T-cell (primary cell): ENCODE data around the gene RUNX1. TPM values are rescaled to one million over a fixed set of nuclear protein-coding genes. Genes with fewer than 3 reads are reported as not detected.
A peak's percentile ranks its signal among the peaks of the same experiment; 100 is the strongest.

Experiments used
- ATAC-seq, 4 experiments: fragments of 200-7000 bp in 3 of 4; fragments of 150-1000 bp in 1 of 4; cut with Tn5 transposase; replicated peaks in 1 of 4; 1 replicate in 3 of 4; 2 replicates in 1 of 4; pipeline ENCODE4 v1.10.0; 2021; ENCODE audit warnings: moderate library complexity in 3 of 4, mild to moderate bottlenecking in 2 of 4, moderate number of reproducible peaks in 1 of 4
- CTCF ChIA-PET, 2 donors: fragments of 300-600 bp; sonication (Branson Sonifier 250); formaldehyde crosslinking; loops; one replicate each; lab custom pipeline; 2022; ENCODE audit warnings: antibody characterized with exemption in 2 of 2; lab: Charles Lee
- POLR2A ChIA-PET, 2 donors: fragments of 300-600 bp; sonication (Branson Sonifier 250); formaldehyde crosslinking; loops; one replicate each; lab custom pipeline; 2022; ENCODE audit warnings: antibody characterized with exemption in 2 of 2; lab: Charles Lee
- DNase-seq, 35 experiments: peaks; one replicate each; pipeline versions ENCODE4 v3.0.0 to v3.0.0-alpha.2; 2013 to 2023
- H3K27ac ChIP-seq: one replicate; pipeline ENCODE4 v1.5.1; 2013; ENCODE audit warnings: low read length
- H3K27me3 ChIP-seq, 2 experiments: replicated peaks in 1 of 2; 1 replicate in 1 of 2; 2 replicates in 1 of 2; pipeline versions ENCODE4 v1.6.1 to v1.7.0; 2013; ENCODE audit warnings: low read length in 1 of 2, mixed read lengths in 1 of 2; ENCODE audit not compliant: control insufficient read depth in 2 of 2, insufficient read depth in 2 of 2; ENCODE audit errors: extremely low read depth in 1 of 2
- H3K36me3 ChIP-seq, 2 donors: 1 replicate in 1 of 2; 2 replicates in 1 of 2; pipeline versions ENCODE4 v1.6.1 to v1.7.0; 2013; ENCODE audit warnings: low read length in 1 of 2; ENCODE audit not compliant: control insufficient read depth in 2 of 2, insufficient read depth in 1 of 2; ENCODE audit errors: extremely low read depth in 1 of 2
- H3K4me1 ChIP-seq, 2 experiments: 1 replicate in 1 of 2; 2 replicates in 1 of 2; pipeline versions ENCODE4 v1.6.1 to v1.7.0; 2013; ENCODE audit warnings: low read length in 2 of 2, mixed read lengths in 1 of 2; ENCODE audit not compliant: insufficient read depth in 2 of 2, control insufficient read depth in 1 of 2; ENCODE audit errors: extremely low read depth in 1 of 2
- H3K4me3 ChIP-seq, 2 donors: 1 replicate in 1 of 2; 2 replicates in 1 of 2; pipeline versions ENCODE4 v1.5.1 to v1.7.0; 2013; ENCODE audit warnings: mild to moderate bottlenecking in 2 of 2, low read length in 1 of 2, moderate library complexity in 1 of 2; ENCODE audit not compliant: control insufficient read depth in 1 of 2; ENCODE audit errors: extremely low read depth in 1 of 2
- H3K9me3 ChIP-seq: 2 replicates; pipeline ENCODE4 v1.7.0; 2013
- H3K27ac Mint-ChIP-seq, 2 donors: one replicate each; pipeline ENCODE4 v1.8.0; 2020 to 2021; ENCODE audit warnings: mild to moderate bottlenecking in 2 of 2, mixed read lengths in 2 of 2
- H3K27me3 Mint-ChIP-seq, 2 donors: one replicate each; pipeline ENCODE4 v1.8.0; 2021 to 2022; ENCODE audit warnings: mixed read lengths in 2 of 2
- H3K36me3 Mint-ChIP-seq: one replicate; pipeline ENCODE4 v1.8.0; 2021; ENCODE audit warnings: mixed read lengths
- H3K4me1 Mint-ChIP-seq, 3 donors: one replicate each; pipeline ENCODE4 v1.8.0; 2020 to 2022; ENCODE audit warnings: mixed read lengths in 3 of 3, mild to moderate bottlenecking in 1 of 3
- H3K4me3 Mint-ChIP-seq, 3 donors: one replicate each; pipeline ENCODE4 v1.8.0; 2020 to 2022; ENCODE audit warnings: mild to moderate bottlenecking in 3 of 3, mixed read lengths in 3 of 3, moderate library complexity in 3 of 3
- H3K9me3 Mint-ChIP-seq, 3 donors: one replicate each; pipeline ENCODE4 v1.8.0; 2020 to 2022; ENCODE audit warnings: mixed read lengths in 3 of 3
- WGBS: methylation state at CpG from one replicate; pipeline ENCODE4 v1.1.5; 2013; ENCODE audit warnings: missing lambda C conversion rate; ENCODE audit not compliant: insufficient coverage; 5-methylcytosine and 5-hydroxymethylcytosine counted together
- total RNA-seq, 35 experiments: library from RNA in 6 of 35; stranded (reverse) in 6 of 35; fragments of 120-200 nt in 1 of 35; gene quantifications; one replicate each; pipeline versions ENCODE4 v1.2.1 to v1.2.4 and lab custom pipeline; 2013 to 2026

RUNX1 gene
- total RNA-seq, 5 donors from 2014 or later (not counting 1 experiment from before 2014, with no cell fraction given): 87.0 to 117 (median 104) TPM

DNA sequence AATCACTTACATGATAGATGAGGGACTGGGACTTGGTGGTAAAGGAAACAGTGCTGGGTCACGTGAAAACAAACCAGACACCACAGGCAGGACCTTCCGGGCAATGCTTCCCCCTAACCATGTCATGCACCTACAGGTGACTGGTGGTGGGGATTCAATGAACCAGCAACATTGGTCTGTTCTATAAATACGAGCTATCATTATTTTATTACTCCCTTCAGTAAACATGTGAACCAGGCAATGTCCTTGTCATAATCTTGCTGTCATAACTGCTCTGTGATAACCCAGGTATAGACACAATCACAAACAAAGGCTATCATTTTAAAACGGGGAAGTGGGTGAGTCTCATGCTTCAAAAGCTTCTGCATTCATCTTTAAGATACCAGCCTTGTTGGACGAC is 226.9 kb downstream of the RUNX1 start:
- ATAC-seq: no peak
- WGBS: 100% methylated on average over 1 of the region's 5 CpGs
- no peak overlapping the region for H3K4me3 Mint-ChIP-seq
- H3K9me3 ChIP-seq: no peaks in the 10 kb centered on the region
- no peak overlapping the region for H3K4me3 ChIP-seq
- H3K27ac ChIP-seq: no peak overlapping the region
- CTCF ChIA-PET: no interaction called here
- POLR2A ChIA-PET: no interaction called here
- no peaks in the 10 kb centered on the region for H3K27me3 Mint-ChIP-seq
- DNase-seq: no peak
- H3K27me3 ChIP-seq: no peaks in the 10 kb centered on the region
- H3K36me3 Mint-ChIP-seq: peaks cover 63% of the 10 kb centered on the region
- peaks cover 11 to 81% of the 10 kb centered on the region in 2 donors for H3K36me3 ChIP-seq
- H3K9me3 Mint-ChIP-seq: peaks cover 0 to 5% (median 3%) of the 10 kb centered on the region in 3 donors
- peaks cover 10 to 29% (median 25%) of the 10 kb centered on the region in 3 donors for H3K4me1 Mint-ChIP-seq
- H3K27ac Mint-ChIP-seq: no peak overlapping the region
- peaks cover 0 to 6% of the 10 kb centered on the region in 2 experiments for H3K4me1 ChIP-seq

DNA sequence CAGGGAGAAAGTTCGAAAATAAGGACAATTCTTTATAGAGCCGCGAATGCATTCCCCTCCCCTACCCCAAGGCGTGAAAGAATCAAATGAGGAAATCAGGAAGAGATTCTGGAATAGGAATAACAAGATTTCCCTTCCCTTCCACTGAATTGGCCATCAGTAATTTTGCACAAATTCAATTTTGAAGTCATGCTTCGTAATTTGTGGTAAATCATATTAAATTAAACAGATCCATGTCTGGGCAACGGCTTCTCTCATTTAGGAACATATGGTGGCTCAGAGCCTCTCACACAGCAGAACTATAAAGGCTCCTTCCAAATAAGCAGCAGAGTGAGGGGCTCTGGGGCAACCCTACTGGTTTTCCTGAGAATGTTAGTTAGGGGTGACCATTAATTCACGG is 227.4 kb downstream of the RUNX1 start:
- ChIA-PET POLR2A (no interaction called here), CTCF (no interaction called here)
- Mint-ChIP-seq H3K27me3 (no peaks in the 10 kb centered on the region), H3K27ac (no peak overlapping the region), H3K4me3 (no peak overlapping the region), H3K4me1 (peaks cover 11 to 27% (median 24%) of the 10 kb centered on the region in 3 donors), H3K36me3 (peaks cover 59% of the 10 kb centered on the region), H3K9me3 (peaks cover 0 to under 1% (median 0%) of the 10 kb centered on the region in 3 donors)
- Histone ChIP-seq H3K36me3 (peaks cover 13 to 81% of the 10 kb centered on the region in 2 donors), H3K27ac (no peak overlapping the region), H3K4me1 (peaks cover 0 to 6% of the 10 kb centered on the region in 2 experiments), H3K27me3 (no peaks in the 10 kb centered on the region), H3K4me3 (no peak overlapping the region), H3K9me3 (no peaks in the 10 kb centered on the region)
- 100% methylated on average over 1 of the region's 7 CpGs for WGBS
- DNase-seq: no peak
- ATAC-seq: no peak

- Mint-ChIP-seq H3K27ac (peak overlapping the region in 1 of 2 donors; percentile 43), H3K4me1 (peaks cover 28 to 39% (median 36%) of the 10 kb centered on the region in 3 donors), H3K4me3 (no peak overlapping the region), H3K36me3 (peaks cover 61% of the 10 kb centered on the region), H3K27me3 (no peaks in the 10 kb centered on the region), H3K9me3 (no peaks in the 10 kb centered on the region)
- no peaks in the 10 kb centered on the region for H3K27me3 ChIP-seq
- no peak overlapping the region for H3K27ac ChIP-seq
- ChIA-PET POLR2A (interaction anchor here in 1 of 2 donors (0.7 kb wide), 1 partner anchor 8 kb away, joined by 3 read pairs; no protein-coding TSS in a partner anchor), CTCF (interaction anchor here in 1 of 2 donors (0.6 kb wide), 2 partner anchors 469 to 641 kb away, joined by 6 to 7 read pairs; no protein-coding TSS in a partner anchor)
- H3K4me1 ChIP-seq: peaks cover 0 to 7% of the 10 kb centered on the region in 2 experiments
- no peak overlapping the region for H3K4me3 ChIP-seq
- H3K36me3 ChIP-seq: peaks cover 22 to 81% of the 10 kb centered on the region in 2 donors
- ATAC-seq (no peak), DNase-seq (no peak)
- 96% methylated on average over 5 of the region's 9 CpGs for WGBS
- H3K9me3 ChIP-seq: no peaks in the 10 kb centered on the region
Observed at GRCh38 chr21:34820051-34820450, 229.1 kb downstream of the RUNX1 start.

DNA sequence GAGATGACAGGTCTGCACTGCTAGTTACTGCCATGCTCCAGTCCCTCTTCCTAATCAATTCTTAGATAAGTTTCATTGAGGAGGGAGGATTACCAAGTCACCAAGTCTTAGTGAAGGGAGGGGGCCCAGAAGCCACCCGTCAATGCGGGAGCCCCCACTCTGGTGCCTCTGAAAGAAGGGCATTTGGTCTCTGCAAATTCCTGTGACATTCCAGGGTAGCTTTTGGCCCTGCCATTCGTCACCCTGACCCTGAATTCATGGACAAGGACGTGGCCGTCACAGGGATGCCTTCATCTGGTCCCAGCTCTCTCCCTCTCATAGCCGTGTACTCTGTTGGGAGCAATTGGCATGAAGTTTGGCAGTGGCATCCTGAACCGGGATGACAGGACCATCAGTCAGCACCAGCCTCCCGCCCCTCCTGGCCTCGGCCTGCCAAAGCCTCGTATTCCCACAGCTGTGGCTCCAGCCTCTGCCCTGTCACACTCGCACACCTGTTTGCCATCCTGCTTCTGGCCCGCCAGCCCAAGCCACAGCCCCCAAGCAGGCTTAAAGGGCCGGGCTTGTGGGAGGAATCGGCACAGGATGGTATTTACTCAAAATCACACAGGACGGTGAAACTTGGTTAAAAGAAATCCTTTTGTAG is 229.6 kb downstream of the RUNX1 start:
- no peak overlapping the region for H3K27ac Mint-ChIP-seq
- peaks cover 22 to 80% of the 10 kb centered on the region in 2 donors for H3K36me3 ChIP-seq
- POLR2A ChIA-PET: interaction anchor here in 1 of 2 donors (0.6 kb wide), 1 partner anchor 1238 kb away, joined by 3 read pairs; no protein-coding TSS in a partner anchor

DNA sequence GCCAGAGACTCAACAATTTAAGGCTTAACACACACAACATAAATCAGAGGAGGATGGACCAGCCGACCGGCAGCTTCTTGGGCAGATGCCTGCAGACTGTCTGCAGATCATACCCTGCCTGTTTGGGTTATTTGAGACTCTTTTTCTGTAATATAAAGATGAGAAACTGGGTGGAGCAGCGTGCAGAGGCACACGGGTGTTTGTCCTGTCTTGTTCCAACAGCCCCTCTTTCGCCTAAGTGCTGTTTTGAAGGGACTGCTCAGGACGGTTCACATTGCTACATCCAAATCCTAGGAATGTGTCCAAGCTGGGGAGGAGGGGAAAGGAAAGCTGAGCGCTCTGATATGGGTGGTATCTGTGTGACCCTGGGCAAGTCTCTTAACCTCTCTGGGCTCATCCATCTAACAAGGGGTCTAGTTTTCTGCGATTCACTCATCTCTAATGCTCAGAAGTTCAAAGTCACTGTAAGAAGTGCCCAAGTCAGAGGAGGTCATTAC is 230.4 kb downstream of the RUNX1 start:
- Mint-ChIP-seq H3K36me3 (peaks cover 59% of the 10 kb centered on the region), H3K27ac (no peak overlapping the region), H3K4me1 (peaks cover 38 to 50% (median 48%) of the 10 kb centered on the region in 3 donors), H3K27me3 (no peaks in the 10 kb centered on the region), H3K4me3 (no peak overlapping the region), H3K9me3 (no peaks in the 10 kb centered on the region)
- Histone ChIP-seq H3K4me1 (peaks cover 0 to 10% of the 10 kb centered on the region in 2 experiments), H3K9me3 (no peaks in the 10 kb centered on the region), H3K36me3 (peaks cover 22 to 76% of the 10 kb centered on the region in 2 donors), H3K27me3 (no peaks in the 10 kb centered on the region), H3K27ac (no peak overlapping the region), H3K4me3 (no peak overlapping the region)
- ATAC-seq: no peak
- 100% methylated on average over 1 of the region's 8 CpGs for WGBS
- CTCF ChIA-PET: no interaction called here
- POLR2A ChIA-PET: interaction anchor here in 1 of 2 donors (0.6 kb wide), 1 partner anchor 1239 kb away, joined by 3 read pairs; no protein-coding TSS in a partner anchor
- no peak for DNase-seq

More for the DNA sequence above, 229.6 kb downstream of the RUNX1 start:
- WGBS: 96% methylated on average over 15 of the region's 15 CpGs
- Histone ChIP-seq H3K27ac (no peak overlapping the region), H3K4me3 (no peak overlapping the region), H3K9me3 (no peaks in the 10 kb centered on the region), H3K27me3 (no peaks in the 10 kb centered on the region), H3K4me1 (peaks cover 0 to 7% of the 10 kb centered on the region in 2 experiments)
- CTCF ChIA-PET: interaction anchor here in 1 of 2 donors (0.6 kb wide), 2 partner anchors 470 to 641 kb away, joined by 6 to 7 read pairs; no protein-coding TSS in a partner anchor
- no peaks in the 10 kb centered on the region for H3K9me3 Mint-ChIP-seq
- H3K4me1 Mint-ChIP-seq: peaks cover 33 to 44% (median 41%) of the 10 kb centered on the region in 3 donors
- peaks cover 61% of the 10 kb centered on the region for H3K36me3 Mint-ChIP-seq
- ATAC-seq (no peak), DNase-seq (no peak)
- no peaks in the 10 kb centered on the region for H3K27me3 Mint-ChIP-seq
- no peak overlapping the region for H3K4me3 Mint-ChIP-seq

- POLR2A ChIA-PET: no interaction called here
- CTCF ChIA-PET: no interaction called here
Observed at GRCh38 chr21:34817821-34818661, 231.1 kb downstream of the RUNX1 start.

More at GRCh38 chr21:34817821-34818661, 231.1 kb downstream of the RUNX1 start:
- no peak for ATAC-seq
- no peaks in the 10 kb centered on the region for H3K9me3 ChIP-seq
- peaks cover 58% of the 10 kb centered on the region for H3K36me3 Mint-ChIP-seq
- no peak overlapping the region for H3K4me3 ChIP-seq
- no peak overlapping the region for H3K27ac ChIP-seq
- H3K4me3 Mint-ChIP-seq: no peak overlapping the region
- H3K9me3 Mint-ChIP-seq: no peaks in the 10 kb centered on the region
- H3K4me1 Mint-ChIP-seq: peaks cover 44 to 57% (median 54%) of the 10 kb centered on the region in 3 donors
- DNase-seq: no peak
- peaks cover 22 to 74% of the 10 kb centered on the region in 2 donors for H3K36me3 ChIP-seq
- 98% methylated on average over 7 of the region's 16 CpGs for WGBS
- H3K27me3 Mint-ChIP-seq: no peaks in the 10 kb centered on the region
- H3K4me1 ChIP-seq: peaks cover 0 to 17% of the 10 kb centered on the region in 2 experiments
- no peaks in the 10 kb centered on the region for H3K27me3 ChIP-seq
- H3K27ac Mint-ChIP-seq: no peak overlapping the region
